ENCODE results near the gene BTF3L4. TPM values are rescaled to one million over a fixed set of nuclear protein-coding genes. Genes with fewer than 3 reads are reported as not detected.
"Not testable (repeated sequence)": the region's sequence is repeated elsewhere in the genome, so short reads cannot be mapped to it uniquely, and the experiment has no call there.

BTF3L4 gene
- total and polyA plus RNA-seq, 7 donors, result 22.2 to 58.1 (median 42.9) TPM

GRCh38 chr1:52037909-52038308, 18.2 kb upstream of the BTF3L4 start:
- Histone ChIP-seq H3K4me3 (no peak overlapping the region), H3K27me3 (no peaks in the 10 kb centered on the region), H3K4me1 (peaks cover 0 to 6% (median 2%) of the 10 kb centered on the region in 4 donors), H3K36me3 (peaks cover 0 to 42% (median 4%) of the 10 kb centered on the region in 4 donors), H3K9me3 (no peaks in the 10 kb centered on the region), H3K27ac (no peak overlapping the region)
- TF ChIP-seq, protein P1, sequence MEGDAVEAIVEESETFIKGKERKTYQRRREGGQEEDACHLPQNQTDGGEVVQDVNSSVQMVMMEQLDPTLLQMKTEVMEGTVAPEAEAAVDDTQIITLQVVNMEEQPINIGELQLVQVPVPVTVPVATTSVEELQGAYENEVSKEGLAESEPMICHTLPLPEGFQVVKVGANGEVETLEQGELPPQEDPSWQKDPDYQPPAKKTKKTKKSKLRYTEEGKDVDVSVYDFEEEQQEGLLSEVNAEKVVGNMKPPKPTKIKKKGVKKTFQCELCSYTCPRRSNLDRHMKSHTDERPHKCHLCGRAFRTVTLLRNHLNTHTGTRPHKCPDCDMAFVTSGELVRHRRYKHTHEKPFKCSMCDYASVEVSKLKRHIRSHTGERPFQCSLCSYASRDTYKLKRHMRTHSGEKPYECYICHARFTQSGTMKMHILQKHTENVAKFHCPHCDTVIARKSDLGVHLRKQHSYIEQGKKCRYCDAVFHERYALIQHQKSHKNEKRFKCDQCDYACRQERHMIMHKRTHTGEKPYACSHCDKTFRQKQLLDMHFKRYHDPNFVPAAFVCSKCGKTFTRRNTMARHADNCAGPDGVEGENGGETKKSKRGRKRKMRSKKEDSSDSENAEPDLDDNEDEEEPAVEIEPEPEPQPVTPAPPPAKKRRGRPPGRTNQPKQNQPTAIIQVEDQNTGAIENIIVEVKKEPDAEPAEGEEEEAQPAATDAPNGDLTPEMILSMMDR (IDR thresholded peaks at IDR 0.05), result no peak
- TF ChIP-seq POLR2AphosphoS5 (IDR thresholded peaks at IDR 0.05) (no peak), EP300 (IDR thresholded peaks at IDR 0.05) (no peak), POLR2A (IDR thresholded peaks at IDR 0.05) (no peak)
- WGBS, 2 donors, result 92 to 100% methylated on average over 1 of the region's 1 CpG
- intact Hi-C loops (cut with DNase I), result no loop called here
- no peak for DNase-seq

GRCh38 chr1:52041551-52042185, 14.4 kb upstream of the BTF3L4 start:
- TF ChIP-seq EP300 (IDR thresholded peaks at IDR 0.05) (no peak), POLR2AphosphoS5 (IDR thresholded peaks at IDR 0.05) (no peak), POLR2A (IDR thresholded peaks at IDR 0.05) (no peak)
- TF ChIP-seq, protein P1 (IDR thresholded peaks at IDR 0.05), result no peak
- H3K36me3 ChIP-seq, result peaks cover 0 to 42% (median 4%) of the 10 kb centered on the region in 4 donors
- no peak overlapping the region for H3K4me3 ChIP-seq
- intact Hi-C loops (cut with DNase I), result no loop called here
- no peak overlapping the region for H3K27ac ChIP-seq
- H3K4me1 ChIP-seq, result no peaks in the 10 kb centered on the region
- WGBS, 2 donors, result 93 to 95% methylated on average over 4 of the region's 4 CpGs
- no peak for DNase-seq
- H3K9me3 ChIP-seq, result no peaks in the 10 kb centered on the region
- no peaks in the 10 kb centered on the region for H3K27me3 ChIP-seq

GRCh38 chr1:52045236-52045635, 10.9 kb upstream of the BTF3L4 start:
- Histone ChIP-seq H3K36me3 (peaks cover 0 to 20% (median 2%) of the 10 kb centered on the region in 4 donors), H3K4me1 (no peaks in the 10 kb centered on the region), H3K27me3 (no peaks in the 10 kb centered on the region), H3K4me3 (no peak overlapping the region), H3K9me3 (no peaks in the 10 kb centered on the region), H3K27ac (no peak overlapping the region)
- WGBS, 2 donors, result 72 to 89% methylated on average over 2 of the region's 2 CpGs
- intact Hi-C loops (cut with DNase I), result no loop called here
- DNase-seq, result no peak
- TF ChIP-seq EP300 (IDR thresholded peaks at IDR 0.05), result no peak
- TF ChIP-seq POLR2A (IDR thresholded peaks at IDR 0.05), result no peak
- TF ChIP-seq, protein P1 (IDR thresholded peaks at IDR 0.05), result no peak
- no peak for TF ChIP-seq POLR2AphosphoS5 (IDR thresholded peaks at IDR 0.05)

DNA sequence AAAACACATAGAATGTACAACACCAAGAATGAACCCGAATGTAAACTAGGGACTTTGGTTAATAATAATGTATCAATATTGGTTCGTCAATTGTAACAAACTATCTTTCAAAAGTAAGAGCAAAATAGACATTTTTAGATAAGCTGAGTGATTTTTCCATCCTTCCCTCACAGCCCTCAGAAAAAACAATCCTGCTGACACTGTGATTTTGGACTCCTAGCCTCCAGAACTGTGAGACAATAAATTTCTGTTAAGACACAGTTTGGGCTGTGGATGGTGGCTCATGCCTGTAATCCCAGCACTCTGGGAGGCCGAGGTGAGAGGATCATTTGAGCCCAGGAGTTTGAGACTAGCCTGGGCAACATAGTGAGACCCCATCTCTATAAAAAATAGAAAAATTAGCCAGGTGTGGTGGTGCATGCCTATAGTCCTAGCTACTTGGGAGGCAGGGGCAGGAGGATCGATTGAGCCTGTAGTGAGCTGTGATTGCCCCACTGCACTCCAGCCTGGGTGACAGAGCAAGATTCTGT, 10.4 kb upstream of the BTF3L4 start:
- H3K4me3 ChIP-seq; H3K27me3 ChIP-seq; H3K9me3 ChIP-seq; H3K4me1 ChIP-seq; DNase-seq; intact Hi-C loops (cut with DNase I); H3K27ac ChIP-seq: not testable (repeated sequence)
- WGBS, 2 donors, result 97% methylated on average over 4 of the region's 4 CpGs
- H3K36me3 ChIP-seq, result peaks cover 0 to 15% (median under 1%) of the 10 kb centered on the region in 4 donors

DNA sequence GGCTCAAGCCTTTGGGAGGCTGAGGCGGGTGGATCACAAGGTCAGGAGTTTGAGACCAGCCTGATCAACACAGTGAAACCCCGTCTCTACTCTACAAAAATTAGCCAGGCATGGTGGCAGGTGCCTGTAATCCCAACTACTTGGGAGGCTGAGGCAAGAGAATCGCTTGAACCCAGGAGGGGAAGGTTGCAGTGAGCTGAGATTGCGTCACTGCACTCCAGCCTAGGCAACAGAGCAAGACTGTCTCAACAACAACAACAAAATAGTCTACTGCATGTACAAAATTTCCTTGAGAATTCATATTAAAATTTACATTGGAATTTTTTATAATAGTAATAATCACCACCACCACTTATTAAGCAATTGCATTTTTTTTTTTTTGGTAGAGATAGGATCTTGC, 6.8 kb upstream of the BTF3L4 start:
- H3K4me1 ChIP-seq, result peaks cover 0 to 12% (median 7%) of the 10 kb centered on the region in 4 donors
- H3K36me3 ChIP-seq, result peaks cover 0 to 13% (median 0%) of the 10 kb centered on the region in 4 donors
- DNase-seq; H3K27ac ChIP-seq; H3K27me3 ChIP-seq; H3K9me3 ChIP-seq; H3K4me3 ChIP-seq; intact Hi-C loops (cut with DNase I): not testable (repeated sequence)
- 94 to 97% methylated on average over 4 of the region's 4 CpGs for WGBS, 2 donors
